DMS114 treated with DMSO at 0.1 percent for 48 hours (cell line): ENCODE data around the gene SLC10A7.

Experiments used
- DNase-seq: peaks from one replicate; lab custom pipeline; 2025; ENCODE audit not compliant: unreplicated experiment; lab: John Stamatoyannopoulos, UW

Gene SLC10A7

DNA sequence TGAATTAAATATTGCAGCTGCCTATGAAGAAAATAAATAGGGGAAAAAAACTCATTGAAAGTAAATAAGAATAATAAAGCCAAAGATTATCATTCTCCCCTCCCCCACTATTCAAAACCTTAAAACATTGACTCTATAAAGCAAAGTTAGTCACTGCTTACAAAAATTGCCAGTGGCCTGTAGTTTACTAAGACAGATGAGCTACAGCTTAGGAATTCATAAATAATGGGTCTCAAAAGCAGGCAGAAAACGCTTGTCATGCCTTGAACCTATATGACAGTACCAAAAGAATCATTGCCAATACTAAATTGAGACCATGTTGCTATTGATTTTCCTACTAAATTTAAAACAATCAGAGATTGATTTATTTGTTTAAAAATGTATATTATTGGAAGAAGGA is 78.9 kb downstream of the SLC10A7 start:
- no peak for DNase-seq

DNA sequence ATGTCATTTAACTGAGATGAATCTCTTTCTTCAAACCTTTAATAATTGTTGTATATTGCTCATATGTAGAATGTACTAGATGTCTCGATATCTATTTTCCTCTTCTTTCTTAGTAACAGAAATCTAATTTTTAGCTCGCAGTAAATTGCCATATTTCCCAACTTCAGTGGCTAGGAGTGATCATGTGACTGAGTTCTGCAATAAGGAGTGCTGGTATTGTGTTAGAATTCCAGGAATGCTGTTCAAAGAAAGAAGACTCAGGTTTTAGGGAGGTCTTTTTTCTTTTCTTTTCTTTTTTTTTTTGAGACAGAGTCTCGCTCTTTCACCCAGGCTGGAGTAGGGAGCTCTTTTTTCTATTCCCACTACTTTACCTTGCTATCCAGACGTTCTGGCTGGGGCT is 81.7 kb downstream of the SLC10A7 start:
- DNase-seq = no peak

DNA sequence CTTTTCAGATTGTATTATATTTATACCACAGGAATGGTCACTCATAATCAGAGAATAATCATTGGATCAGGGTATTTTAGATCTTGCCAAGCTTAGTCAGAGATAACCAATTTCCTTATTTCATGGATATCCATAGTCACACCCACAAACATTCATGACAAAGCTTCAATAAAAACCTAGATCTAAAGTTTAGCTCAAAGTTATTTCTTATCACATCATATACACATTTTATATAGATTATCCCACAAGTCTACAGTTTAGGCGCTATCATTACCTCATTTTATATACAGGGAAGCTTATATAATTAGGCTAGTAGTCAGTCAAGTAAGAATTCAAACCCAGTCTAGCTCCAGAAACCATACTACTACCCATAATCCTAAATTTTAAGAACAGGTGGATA is 82.3 kb downstream of the SLC10A7 start:
- DNase-seq = no peak

DNA sequence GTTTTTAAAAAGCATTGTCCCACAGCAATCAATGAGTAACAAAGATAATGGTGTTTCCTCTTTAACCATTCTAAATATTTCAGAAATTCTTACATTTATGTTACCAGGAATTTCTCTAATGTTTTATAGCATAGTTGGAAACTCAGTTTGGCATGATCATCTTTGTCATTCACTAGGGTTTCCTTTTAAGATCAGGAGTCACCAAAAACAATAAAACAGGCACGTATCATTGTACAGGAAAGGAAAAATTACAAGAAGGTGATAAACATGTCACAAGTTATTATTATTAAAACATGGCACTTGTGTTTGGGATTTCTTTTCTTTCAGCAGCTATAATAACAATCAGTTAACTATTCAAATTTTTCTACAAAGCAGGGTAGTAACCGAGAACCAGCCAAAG is 84.0 kb downstream of the SLC10A7 start:
- DNase-seq = no peak

DNA sequence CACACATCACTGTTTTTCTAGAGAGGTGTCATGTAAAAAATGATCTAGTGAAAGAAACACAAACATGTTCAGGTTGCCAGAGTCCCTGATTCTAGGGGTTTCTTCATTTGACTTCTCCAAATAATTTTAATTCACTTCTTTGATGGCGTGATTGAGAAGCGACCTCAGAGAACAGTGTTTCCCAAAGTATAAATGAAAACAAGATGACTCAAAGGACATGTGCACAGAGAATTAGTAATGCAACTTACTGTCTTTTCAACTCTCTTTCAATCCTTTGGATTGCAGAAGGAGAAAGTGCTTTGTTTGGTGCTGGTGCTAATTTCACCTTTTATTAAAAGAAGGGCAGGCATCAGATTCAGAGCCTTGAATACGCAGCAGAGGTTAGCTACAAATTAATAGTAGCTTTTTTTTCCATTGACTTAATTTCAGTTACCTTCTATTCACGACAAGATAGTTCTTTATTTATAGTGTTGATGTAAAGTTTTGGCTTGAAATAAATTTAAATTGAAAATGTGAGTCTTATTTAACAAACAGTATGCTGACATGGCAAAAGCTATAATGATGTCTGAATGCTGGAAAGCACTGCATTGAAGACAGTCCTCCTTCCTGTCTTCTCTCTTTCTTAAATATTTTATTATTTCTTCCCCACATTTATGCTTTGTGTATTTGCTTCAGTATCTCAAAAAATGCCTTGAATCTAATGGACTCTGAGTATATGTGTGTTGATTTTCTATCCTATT is 85.1 kb downstream of the SLC10A7 start:
- DNase-seq = no peak

- no peak for DNase-seq
Measured at GRCh38 chr4:146435962-146436361, 85.8 kb downstream of the SLC10A7 start.

DNA sequence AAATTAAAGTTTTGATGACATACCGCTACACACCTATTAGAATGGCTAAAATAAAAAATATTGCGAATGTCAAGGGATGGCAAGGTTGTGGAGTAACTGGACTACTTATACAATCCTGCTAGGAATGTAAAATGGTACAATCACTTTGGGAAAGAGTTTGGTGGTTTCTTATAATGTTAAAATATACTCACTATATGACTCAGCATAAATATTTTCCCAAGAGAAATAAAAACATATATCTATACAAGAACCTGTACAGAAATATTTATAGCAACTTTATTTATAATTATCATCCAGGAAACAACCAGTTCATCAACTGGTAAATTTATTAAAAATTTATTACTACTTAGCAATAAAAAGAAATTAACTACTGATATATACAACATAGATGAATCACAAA is 89.7 kb downstream of the SLC10A7 start:
- DNase-seq = no peak

DNA sequence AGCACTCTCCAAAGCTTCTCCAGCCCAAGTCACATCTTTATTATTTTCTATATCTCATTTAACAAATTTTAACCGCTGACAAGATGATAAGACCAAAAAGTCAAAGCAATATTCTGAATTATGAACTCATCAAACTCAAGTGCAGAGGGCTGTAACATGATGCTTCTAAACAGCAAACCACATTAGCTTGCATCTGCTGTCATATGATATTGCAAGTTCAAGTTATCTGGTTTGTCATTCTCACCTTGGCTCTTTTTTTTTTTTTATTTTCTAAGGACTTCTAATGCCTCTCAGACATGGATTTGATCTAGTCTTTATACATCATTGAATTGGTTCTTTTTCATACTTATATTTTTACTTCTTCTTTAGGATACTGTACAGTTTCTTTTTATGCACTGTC is 93.4 kb downstream of the SLC10A7 start:
- no peak for DNase-seq

- no peak for DNase-seq
Measured at GRCh38 chr4:146417822-146418221, 103.9 kb downstream of the SLC10A7 start.

- DNase-seq = no peak
Measured at GRCh38 chr4:146415829-146416228, 105.9 kb downstream of the SLC10A7 start.

DNA sequence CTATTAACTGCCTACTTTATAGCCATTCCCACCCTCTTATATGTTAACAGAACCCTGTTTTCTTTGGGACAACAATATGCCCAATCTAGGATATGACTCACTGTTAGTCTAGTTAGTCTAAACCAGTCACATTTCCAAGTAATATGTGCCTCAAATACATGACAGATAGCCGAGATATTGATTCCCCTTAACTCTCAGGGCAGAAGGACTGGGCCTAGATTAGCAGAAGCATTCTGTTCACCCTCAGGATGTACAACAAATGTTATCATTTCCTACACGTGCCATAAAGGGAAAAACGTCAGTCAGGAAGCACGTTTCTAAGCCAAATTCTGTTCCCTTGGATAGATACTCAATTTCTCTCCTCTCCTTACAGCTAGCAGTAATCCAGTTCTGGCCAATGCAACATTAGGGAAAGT is 114.1 kb downstream of the SLC10A7 start:
- no peak for DNase-seq

- DNase-seq = no peak
Measured at GRCh38 chr4:146407257-146407656, 114.5 kb downstream of the SLC10A7 start.

- DNase-seq = no peak
Measured at GRCh38 chr4:146401274-146401673, 120.5 kb downstream of the SLC10A7 start.

DNA sequence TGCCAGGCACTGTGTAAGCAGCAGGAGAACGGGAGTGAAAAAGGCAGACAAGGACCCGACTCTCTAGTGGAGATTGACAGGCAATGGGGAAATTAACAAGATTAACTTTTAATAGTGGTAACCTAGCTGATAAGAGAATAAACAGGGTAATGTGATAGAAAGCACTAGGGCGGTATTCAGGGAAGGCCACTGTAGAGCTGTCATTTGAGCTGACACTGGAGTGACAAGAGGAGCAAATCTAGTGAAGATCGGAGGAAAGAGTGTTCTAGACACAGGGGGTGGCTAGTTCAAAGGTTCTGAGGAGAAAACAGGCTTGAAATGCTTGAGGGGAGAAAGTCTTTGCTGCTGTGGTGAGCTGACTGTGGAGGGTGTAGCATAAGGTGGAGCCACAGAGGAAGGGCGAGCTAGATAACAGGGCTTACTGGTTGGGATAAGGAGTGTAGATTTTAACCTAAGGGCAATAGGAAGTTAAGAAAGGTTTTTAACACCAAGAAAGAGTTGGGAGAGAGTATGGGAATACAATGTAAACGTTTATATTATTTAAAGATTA is 122.8 kb downstream of the SLC10A7 start:
- DNase-seq = no peak

DNA sequence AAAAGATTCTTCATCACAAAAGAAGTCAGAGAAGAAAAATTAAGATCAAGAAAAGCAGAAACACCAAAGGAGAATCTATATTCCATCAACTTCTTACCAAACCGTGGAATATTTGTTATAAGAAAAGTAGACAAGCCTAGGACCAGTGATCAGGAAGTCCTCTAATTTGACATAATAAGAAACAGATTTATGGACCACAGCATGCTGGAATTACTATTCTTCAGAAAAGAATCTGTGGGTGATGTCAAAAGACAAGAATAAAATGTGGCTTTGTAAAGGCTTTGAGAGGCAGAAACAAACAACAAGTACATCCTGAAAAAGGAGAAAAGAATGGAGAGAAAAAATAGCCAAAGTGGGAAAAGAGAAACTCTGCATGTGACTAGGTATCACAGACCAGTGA is 123.3 kb downstream of the SLC10A7 start:
- DNase-seq = no peak

GRCh38 chr4:146389561-146389960 is 132.2 kb downstream of the SLC10A7 start:
- no peak for DNase-seq

DNA sequence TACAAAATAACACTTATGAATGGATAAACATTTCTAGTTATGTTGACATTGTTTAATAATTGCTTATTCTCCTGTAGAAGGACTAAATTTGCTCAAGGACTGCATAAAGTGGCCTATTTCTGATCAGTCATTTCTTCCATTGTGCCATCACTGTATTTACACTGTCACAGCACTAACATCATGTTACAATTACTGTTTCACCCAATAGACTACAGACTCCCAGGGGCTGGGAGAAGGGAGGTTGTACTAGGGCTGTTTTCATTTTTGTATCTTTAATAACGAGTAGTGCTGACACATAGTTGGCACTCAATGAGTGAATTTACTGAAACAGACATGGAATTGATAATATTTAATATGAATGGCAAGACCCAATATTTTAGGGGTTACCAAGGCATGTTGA is 139.5 kb downstream of the SLC10A7 start:
- no peak for DNase-seq

GRCh38 chr4:146381263-146381872 is 140.4 kb downstream of the SLC10A7 start:
- DNase-seq = no peak

- DNase-seq = no peak
Measured at GRCh38 chr4:146379744-146380143, 142.0 kb downstream of the SLC10A7 start.

DNA sequence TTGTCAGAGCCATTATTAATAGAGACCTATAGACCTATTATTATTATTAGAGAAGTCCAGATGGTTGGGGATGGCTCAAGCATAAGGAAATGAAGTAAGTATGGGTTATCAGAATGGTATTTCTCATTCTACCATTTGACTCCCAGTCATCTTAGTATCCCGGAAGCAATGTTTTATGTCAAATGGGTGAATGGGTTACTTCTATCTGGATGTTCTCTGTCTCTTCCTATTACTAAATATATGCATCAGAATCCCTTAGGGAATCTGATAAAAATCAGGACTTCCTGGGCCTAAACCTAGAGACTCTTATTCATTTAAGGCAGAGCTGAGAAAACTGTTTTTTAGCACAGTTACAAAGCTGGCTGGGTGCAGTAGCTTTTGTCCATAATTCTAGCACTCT is 149.9 kb downstream of the SLC10A7 start:
- DNase-seq = no peak

DNA sequence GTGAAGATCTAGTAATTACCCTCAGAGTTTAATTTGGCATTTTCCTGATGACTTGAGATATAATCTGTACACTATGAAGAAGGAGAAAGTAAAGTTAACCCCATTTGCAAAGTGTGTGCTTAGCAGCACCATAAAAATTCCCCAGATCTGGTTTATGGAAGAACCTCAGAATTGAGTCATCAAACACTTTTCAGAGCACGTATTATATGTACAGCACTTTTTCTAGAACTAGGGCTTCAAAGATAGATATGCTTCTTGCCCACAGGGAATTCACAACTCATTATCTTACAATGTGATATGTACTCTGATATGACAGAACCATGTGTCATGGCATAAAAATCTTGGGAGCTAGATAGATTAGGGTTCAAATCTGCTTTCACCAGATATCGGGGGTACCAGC is 150.9 kb downstream of the SLC10A7 start:
- DNase-seq = no peak

- no peak for DNase-seq
Measured at GRCh38 chr4:146369446-146369845, 152.3 kb downstream of the SLC10A7 start.

- DNase-seq = no peak
Measured at GRCh38 chr4:146368209-146368608, 153.5 kb downstream of the SLC10A7 start.
